ENCODE results near the gene DPP3.
A peak's percentile ranks its signal among the peaks of the same experiment; 100 is the strongest.

DPP3 gene

DNA sequence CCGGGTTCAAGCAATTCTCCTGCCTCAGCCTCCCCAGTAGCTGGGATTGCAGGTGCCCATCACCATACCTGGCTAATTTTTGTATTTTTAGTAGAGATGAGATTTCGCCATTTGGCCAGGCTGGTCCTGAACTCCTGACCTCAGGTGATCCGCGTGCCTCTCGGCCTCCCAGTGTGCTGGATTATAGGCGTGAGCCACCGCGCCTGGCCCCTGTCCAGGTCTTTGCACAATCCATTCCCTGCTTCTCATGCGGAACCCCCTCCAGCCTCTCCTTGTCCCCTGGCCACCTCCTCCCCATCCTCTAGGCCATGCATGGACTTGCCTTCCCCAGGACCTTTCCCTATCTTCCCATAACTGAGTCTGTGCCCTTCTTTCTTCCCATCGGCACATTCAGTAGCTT is 8.7 kb downstream of the DPP3 start:
- DNase-seq = no peak

DNA sequence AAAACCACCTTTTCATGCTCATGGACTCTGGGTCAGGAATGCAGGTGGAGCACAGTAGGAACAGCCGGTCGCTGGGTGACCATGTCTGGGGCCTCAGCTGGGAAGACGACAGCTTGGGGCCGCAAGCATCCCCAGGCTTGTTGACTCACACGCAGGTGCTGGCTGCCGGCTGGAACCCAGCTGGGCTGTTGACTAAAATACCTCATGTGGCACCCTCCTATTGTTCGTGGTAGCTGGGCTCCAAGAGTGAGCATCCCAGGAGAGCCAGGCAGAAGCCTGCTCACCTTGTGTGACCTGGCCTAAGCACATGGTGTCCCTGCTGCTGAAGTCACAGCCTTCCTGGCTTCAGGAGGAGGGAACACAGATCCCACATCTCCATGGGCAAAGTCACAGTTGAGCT is 9.4 kb downstream of the DPP3 start:
- DNase-seq = no peak

DNA sequence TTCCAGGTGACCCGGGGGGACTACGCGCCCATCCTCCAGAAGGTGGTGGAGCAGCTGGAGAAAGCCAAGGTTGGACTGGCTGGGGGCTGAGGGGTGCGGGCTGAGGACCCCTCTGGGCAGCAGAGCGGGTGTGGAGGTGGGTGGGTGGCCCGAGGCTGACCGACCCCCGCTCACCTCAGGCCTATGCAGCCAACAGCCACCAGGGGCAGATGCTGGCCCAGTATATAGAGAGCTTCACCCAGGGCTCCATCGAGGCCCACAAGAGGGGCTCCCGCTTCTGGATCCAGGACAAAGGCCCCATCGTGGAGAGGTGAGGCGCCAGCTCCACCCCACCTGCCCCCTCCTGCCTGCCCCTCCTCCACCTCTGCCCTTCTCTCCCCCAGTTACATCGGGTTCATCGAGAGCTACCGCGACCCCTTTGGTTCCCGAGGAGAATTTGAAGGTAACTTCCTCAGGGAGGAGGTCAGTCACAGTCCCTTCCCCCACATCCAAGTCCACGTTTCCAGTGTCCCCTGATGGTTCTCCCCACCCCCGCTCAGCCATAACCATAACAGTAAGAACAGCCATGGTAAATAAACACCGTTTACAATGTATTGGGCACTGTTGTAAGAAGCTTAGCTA is 11.2 kb downstream of the DPP3 start:
- no peak for DNase-seq

DNA sequence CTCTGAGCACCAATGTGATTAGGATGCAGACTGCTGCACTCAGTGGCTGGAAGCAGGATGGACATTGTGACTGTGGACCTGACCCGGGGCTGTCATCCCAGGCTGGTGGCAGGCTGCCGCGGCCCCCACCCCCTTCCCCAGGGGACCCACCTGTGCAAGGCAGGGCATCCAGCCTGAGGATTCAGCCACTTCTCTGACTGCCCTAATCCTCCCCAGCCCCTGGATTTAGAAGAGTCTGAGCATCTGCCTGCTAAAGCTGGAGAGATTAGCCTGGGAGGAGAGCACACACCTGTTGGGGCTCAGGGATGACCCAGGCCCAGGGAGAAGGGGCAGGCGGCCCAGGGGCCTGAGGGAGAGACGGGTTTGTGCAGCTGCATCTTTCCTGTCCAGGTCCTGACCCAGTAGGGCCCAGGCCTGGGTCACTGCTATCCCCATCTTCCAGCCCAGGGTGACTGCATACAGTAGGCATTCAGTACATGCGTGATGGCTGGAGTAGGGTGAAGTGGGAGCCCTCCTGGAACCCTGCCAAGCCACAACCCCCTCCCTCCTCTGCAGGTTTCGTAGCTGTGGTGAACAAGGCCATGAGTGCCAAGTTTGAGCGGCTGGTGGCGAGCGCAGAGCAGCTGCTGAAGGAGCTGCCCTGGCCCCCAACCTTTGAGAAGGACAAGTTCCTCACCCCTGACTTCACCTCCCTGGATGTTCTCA is 12.1 kb downstream of the DPP3 start:
- DNase-seq = no peak

DNA sequence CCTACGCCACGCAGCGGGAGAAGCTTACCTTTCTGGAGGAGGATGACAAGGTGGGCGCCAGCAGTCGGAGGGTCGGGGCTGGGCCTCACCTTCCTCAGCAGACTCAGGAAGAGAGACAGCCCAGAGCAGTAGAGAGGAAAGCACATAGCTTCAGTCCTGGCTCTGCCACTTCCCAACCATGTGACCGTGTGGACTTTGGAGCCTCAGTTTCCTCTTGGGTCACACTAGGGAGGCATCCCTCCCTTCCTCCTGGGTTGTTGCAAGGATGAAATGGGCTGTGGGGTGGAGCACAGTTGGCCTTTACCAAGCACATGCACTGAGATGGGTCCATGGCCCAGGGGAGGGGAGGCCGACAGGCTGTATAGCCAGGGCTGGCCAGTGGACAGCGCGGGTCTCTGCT is 12.9 kb downstream of the DPP3 start:
- no peak for DNase-seq

DNA sequence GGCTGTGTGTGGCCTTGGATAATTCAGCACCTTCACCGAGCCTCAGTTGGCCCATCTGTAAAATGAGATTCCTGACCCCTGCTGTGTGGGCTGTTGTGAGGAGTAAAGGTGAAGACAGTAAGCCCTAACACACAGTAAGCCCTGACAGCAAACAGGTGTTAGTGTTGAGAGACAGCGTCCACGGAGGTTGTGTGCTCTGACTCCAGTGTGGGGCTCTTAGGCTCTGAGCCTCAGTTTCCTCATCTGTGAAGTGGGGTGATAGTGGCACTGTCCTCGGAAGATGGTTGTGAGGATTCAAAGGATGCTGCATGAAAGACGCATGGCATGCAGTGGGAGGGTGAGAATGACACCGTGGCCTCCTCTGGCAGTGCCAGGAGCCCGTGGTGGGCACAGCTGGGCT is 14.2 kb downstream of the DPP3 start:
- no peak for DNase-seq

DNA sequence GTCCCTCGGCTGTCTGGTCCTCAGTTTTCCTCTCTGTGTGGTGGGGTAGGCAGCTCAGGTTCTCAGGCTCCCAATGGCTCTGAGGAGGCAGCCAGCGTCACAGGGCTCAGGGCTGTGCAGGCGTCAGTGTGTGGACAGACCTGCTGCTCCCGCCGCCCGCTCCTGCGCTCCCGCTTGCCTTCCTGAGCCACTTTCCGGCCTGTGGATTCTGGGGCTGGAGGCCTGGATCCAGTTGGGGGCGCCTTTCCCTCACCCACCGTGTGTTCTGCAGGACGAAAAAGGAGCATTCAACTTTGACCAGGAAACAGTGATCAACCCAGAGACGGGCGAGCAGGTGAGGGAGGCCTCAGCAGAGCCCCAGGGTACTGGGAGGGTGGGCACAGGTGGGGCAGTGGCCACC is 14.7 kb downstream of the DPP3 start:
- DNase-seq = no peak

DNA sequence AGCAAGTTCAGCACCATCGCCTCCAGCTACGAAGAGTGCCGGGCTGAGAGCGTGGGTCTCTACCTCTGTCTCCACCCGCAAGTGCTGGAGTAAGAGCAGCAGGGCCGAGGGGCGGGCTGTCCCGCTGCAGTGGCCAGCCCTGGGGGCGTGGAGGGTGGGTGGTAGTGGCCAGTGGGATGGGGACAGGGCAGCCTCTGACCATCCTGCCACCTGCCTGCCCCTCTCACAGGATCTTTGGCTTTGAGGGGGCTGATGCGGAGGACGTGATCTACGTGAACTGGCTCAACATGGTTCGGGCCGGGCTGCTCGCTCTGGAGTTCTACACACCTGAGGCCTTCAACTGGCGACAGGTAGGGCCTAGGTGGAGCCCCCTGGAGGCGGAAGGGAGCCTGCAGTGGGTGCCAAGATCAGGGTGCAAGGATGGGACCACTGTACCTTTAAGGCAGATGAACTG is 15.2 kb downstream of the DPP3 start:
- DNase-seq = peak; percentile 48

DNA sequence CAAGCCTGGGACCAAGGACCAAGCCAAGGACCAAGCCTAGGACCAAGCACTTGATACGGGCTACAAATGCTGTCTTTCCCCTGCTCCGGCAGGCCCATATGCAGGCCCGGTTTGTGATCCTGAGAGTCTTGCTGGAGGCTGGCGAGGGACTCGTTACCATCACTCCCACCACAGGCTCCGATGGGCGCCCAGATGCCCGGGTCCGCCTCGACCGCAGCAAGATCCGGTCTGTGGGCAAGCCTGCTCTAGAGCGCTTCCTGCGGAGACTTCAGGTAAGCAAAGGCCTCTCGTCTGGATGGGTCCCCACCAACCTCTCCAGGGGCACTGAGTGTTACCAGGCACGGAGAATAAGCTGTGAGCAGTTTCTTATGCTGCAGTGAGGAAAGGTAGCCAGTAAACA is 17.0 kb downstream of the DPP3 start:
- no peak for DNase-seq

DNA sequence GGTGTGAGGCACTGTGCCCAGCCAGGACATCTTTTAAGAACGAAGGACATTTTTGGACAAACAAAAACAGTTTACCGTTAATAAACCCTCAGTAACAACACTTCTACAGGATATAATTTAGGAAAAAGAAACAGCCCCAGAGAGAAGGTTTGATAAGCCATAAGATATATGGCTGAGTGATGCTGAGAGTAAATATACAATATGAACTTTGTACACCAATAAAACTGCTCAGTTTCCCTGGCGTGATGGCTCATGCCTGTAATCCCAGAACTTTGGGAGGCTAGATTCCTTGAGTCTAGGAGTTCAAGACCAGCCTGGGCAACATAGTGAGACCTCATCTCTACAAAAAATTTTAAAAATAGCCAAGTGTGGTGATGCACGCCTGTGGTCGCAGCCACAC is 18.3 kb downstream of the DPP3 start:
- no peak for DNase-seq

DNA sequence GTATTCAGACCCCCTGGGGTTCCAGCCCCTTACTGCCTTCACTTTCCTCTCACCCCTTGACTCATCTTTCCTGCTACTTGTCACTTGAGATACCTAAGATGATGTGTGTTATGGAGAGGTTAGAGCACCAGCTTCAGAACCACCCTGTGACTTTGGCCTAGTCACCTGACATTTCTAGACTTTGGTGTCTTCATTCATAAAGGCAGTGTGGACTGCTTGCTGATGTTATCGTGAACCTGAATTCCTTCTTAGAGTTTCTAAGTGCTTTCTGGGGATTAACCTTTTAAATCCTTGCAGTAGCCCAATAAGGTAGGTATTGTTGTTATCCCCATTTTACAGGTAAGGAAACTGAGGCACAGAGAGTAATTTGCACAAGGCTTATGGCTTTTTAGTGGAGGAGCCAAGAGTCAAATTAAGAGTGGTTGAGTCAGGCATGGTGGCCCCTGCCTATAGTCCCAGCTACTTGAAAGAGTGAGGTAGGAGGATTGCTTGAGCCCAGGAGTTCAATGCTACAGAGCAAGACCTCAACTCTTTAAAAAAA is 25.1 kb downstream of the DPP3 start:
- DNase-seq = no peak

DNA sequence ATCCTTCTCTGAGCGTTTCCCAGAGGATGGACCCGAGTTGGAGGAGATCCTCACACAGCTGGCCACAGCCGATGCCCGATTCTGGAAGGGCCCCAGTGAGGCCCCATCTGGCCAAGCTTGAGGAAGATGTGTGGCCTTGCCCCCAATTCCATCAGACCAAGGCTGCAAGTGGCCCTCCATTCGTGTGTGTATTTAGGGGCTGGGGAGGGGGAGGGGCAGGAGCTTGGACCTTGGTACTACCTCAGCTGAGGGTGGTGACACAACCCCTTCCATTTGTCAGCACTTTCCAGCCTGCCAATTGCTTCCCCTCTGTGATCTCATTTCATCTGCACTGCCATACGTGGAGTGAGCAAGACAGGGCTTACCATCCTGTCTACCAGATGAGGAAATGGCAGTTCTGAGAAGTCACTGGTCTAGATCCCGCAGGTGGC is 28.9 kb downstream of the DPP3 start:
- no peak for DNase-seq

DNA sequence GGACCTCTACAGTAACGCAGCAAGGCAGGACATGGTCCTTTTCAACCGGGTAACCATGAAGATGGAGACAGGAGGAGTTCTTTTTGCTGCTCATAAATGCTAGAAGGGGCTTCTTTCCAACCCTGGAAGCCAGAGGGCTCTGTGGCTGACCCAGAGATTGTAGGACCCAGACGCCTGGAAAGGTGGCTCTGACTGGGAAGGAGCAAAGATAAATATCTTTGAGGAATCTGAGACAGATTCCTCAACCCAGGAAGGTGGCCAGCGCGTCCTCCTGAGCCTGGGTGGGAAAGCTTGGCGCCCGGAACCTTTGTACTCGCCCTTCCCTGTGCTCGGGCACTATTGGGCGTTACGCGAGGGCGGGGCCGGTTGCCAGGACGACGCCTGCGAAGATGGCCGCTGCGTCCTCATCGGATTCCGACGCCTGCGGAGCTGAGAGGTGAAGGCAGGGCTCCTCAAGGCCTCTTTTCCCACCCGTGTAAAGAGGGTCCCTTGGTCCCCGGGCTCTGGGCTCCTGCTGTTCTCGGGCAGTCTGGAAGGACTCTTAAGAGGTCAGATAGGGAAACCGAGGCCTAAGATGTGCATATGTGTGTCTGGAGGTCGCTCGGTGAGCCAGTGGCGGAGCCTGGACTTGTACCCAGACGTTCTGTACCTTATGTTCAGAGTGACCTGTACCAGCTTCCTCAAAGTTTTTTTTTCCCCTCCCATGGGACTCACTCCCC is 30.2 kb downstream of the DPP3 start, which contains the start of gene BBS1:
BBS1 (plus strand) TSS at position 365 of the 719 bp plus-strand sequence; CDS start at position 390, 25 bp downstream.
- DNase-seq = peak; percentile 91

DNA sequence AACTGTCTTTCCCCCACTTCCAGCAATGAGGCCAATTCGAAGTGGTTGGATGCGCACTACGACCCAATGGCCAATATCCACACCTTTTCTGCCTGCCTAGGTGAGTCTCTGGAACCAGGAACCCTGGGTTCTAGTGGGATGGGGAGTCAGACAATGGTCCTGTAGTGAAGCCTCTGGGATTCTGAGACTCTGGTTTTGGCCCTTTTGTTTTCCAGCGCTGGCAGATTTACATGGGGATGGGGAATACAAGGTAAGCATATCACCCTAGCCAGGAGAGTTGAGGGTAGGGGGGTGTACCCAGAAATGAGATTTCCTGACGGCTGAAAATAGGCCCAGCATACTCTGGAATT is 30.7 kb downstream of the DPP3 start:
- no peak for DNase-seq

DNA sequence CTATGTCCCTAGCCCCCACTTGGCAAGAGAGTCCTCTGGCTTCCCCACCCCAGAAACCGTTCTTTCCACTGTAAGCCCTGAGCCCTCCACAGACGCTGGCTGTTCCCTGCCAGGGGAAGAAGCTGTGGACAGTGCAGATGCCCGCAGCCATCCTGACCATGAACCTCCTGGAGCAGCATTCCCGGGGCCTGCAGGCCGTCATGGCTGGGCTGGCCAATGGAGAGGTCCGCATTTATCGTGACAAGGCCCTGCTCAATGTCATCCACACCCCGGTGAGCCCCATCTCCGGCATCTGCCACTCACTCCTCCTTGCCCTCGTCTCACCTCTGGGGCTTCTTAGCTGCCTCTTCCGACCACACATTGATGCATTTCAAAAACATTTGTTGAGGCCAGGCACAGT is 43.4 kb downstream of the DPP3 start:
- DNase-seq = no peak

DNA sequence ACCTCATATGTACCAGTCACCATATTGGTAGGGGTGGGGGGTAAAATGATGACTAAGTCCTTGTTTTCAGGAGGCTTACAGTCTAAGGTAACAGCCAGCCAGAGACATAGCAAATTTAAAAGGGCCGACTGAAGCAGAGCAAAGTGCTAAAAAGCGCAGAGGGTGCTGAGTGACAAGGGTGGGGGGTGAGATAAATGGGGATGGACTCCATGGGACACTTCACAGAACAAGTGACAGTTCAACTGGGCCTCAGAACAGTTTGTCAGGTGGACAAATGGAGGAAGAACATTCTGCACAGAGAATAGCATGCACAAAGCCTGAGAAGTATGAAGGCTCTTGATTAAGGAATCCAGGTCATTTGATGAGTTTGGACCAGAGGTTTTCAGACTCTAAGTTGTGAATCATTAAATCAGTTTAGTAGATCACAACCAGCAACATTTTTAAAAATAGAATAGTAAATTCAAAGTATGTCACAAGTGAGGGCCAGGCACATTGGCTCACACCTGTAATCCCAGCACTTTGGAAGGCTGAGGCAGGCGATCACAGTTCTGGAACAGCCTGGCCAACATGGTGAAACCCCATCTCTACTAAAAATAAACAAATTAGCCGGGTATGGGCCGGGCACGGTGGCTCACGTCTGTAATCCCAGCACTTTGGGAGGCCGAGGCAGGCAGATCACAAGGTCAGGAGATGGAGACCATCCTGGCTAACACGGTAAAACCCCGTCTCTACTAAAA is 44.2 kb downstream of the DPP3 start:
- no peak for DNase-seq

DNA sequence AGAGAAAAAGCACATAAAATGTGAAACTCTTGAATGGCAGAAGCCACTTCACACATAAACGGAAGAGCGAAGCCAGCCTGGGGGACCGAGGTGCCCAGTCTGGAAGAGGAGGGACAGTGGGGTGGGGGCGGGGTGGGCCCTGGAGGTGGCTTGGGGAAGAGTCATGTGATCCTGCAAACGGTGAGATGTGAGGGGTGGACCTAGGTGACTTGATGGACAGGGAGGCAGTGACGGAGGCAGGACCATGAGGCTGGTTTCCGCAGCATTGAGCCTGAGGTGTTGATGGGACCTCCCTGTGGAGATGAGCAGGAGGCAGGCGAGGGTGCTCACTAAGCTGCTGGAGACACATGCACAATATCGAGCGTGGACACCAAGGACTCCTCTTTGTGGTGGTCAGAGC is 48.8 kb downstream of the DPP3 start:
- DNase-seq = no peak

DNA sequence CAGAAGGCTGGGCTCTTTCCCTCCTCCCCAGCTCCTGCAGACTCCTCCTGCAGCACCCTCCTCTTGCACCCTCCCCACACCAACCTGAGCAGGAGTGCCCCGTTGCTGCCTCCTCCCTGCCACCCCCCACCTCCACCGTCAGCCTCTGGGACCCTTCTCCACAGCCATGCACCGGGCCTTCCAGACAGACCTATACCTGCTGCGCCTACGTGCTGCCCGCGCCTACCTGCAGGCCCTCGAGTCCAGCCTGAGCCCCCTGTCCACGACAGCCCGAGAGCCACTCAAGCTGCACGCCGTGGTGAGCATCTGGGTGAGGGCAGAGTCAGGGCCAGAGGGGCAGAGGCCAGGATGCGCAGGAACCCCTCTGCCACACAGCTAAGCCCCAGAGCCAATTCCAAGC is 49.4 kb downstream of the DPP3 start:
- DNase-seq = no peak

DNA sequence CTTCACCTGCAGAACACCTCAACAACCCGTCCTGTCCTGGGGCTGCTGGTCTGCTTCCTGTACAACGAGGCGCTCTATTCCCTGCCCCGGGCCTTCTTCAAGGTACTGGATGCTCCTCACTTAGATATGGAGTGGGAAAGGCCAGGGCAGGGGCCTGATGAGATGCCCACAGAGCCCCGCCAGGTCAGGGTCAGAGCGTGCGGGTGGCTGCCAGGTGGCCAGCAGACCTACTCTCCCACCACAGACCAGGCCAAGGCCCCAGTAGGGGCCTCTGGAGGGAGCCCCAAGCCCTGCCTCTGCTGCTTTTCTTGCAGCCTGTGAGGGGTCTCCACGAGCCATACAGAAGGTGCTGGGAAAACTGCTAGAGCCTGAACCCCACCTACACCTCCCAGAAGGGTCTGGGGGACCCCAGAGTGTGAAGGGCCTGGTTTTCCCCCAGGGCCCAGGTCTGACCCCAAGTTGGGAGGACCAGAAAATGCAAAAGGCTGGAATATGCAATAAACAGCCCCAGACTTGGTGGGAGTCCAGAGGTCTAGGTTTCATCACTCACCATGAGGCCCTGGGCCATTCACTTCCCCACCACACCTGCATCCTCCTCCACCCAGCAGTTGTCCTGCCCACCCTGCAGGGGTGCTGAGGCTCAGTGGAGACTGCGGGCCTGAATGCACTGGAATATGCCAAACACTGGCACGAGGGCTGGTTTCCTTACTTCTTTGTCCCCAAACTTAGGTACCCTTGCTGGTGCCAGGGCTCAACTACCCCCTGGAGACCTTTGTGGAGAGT is 50.9 kb downstream of the DPP3 start:
- no peak for DNase-seq

DNA sequence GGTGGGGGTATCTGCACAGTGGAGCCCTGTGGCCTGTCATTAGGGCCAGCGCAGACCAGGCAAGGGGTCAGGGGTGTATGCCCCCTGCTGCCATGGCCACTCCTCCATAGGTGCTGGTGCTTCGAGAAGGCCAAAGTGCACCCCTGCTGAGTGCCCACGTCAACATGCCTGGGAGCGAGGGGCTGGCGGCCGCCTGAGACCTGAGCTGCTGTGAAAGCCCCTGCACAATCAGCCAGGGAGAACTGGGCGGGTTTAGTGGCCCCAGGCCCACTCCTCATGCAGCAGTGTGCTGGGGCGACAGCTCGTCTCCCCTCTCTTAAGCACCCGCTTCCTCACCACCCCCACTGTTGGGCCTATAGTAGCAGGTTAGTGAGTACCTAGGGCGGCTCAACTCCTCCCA is 51.6 kb downstream of the DPP3 start:
- DNase-seq = no peak

DNA sequence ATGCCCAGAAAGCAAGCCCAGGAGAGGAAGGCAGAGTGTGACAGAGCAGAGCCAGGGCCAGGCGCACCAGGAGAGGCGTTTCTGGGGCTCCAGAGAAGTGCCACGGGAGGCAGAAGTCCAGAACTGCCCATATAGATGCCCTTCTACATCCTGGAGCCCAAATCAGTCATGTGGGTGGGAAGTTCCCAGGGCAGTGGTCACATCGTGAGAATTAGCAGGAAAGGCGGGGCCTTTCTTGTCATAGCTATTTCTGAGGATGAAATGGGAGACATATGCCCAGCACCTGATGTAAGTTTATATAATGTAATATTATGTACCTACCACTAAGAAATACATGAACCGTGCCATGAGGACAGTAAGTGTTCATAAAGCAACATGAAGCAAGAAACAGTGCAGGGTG is 52.5 kb downstream of the DPP3 start:
- DNase-seq = no peak

DNA sequence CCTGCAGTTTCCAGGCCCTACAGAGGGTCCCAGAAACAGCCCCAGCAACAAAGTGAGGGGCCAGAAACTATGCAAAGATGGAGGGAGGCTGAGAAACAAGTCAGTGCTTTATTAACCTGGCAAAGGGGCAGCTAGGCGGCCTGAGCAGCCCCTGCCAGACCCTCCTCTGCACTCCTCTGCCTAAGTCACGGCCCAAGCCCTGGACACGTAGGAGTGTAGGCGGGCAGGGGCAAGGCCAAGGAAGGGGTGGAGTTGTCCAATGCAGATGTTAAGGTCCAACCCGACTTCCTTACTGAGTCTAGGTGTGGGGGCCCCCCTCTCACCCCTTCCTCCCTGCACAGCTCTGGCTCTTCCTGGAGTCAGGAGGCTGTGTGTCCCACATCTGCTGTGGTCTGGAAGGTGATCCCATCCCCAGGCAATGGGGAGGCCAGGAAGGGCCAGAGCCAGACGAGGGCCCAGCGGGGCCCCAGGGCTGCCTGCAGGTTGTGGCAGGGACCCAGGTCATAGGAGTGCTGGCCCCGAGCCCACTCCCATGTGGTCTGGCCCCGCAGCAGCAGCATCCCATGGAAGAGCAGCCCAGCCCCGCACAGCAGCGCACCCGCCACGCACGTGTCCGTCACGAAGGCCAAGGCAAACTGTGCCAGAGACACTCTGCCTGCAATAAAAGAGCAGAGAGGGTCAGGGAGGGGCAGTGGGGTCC is 59.1 kb downstream of the DPP3 start:
- DNase-seq = no peak
